Measurements from ENCODE around the gene YAF2.

YAF2 gene

GRCh38 chr12:42180990-42181596 lies 57.0 kb downstream of the YAF2 start:
- TF ChIP-seq CTCF (IDR thresholded peaks at IDR 0.05; ENCODE audit: low read depth, low read length), result no peak
- Histone ChIP-seq H3K4me1 (no peaks in the 10 kb centered on the region), H3K27me3 (no peaks in the 10 kb centered on the region), H3K9me3 (no peaks in the 10 kb centered on the region), H3K36me3 (no peaks in the 10 kb centered on the region), H3K4me3 (ENCODE audit: low read depth, low read length) (no peak overlapping the region)
- DNase-seq, result no peak

GRCh38 chr12:42178101-42178500 lies 59.9 kb downstream of the YAF2 start:
- Histone ChIP-seq H3K36me3 (no peaks in the 10 kb centered on the region), H3K4me3 (ENCODE audit: low read depth, low read length) (no peak overlapping the region), H3K4me1 (no peaks in the 10 kb centered on the region), H3K27me3 (no peaks in the 10 kb centered on the region), H3K9me3 (no peaks in the 10 kb centered on the region)
- no peak for DNase-seq
- TF ChIP-seq CTCF (IDR thresholded peaks at IDR 0.05; ENCODE audit: low read depth, low read length), result no peak

- H3K27me3 ChIP-seq, result no peaks in the 10 kb centered on the region
- no peak for DNase-seq
- TF ChIP-seq CTCF (IDR thresholded peaks at IDR 0.05; ENCODE audit: low read depth, low read length), result no peak
- H3K36me3 ChIP-seq, result no peaks in the 10 kb centered on the region
- H3K4me3 ChIP-seq (ENCODE audit: low read depth, low read length), result no peak overlapping the region
- H3K4me1 ChIP-seq, result no peaks in the 10 kb centered on the region
- H3K9me3 ChIP-seq, result no peaks in the 10 kb centered on the region
These were observed 63.1 kb downstream of the YAF2 start for GRCh38 chr12:42174978-42175377.

- no peak overlapping the region for H3K4me3 ChIP-seq (ENCODE audit: low read depth, low read length)
- H3K9me3 ChIP-seq, result no peaks in the 10 kb centered on the region
- no peaks in the 10 kb centered on the region for H3K36me3 ChIP-seq
- DNase-seq, result no peak
- H3K4me1 ChIP-seq, result no peaks in the 10 kb centered on the region
- TF ChIP-seq CTCF (IDR thresholded peaks at IDR 0.05; ENCODE audit: low read depth, low read length), result no peak
- H3K27me3 ChIP-seq, result no peaks in the 10 kb centered on the region
These were observed 64.0 kb downstream of the YAF2 start for GRCh38 chr12:42173961-42174521.

GRCh38 chr12:42172441-42173210 lies 65.4 kb downstream of the YAF2 start:
- no peaks in the 10 kb centered on the region for H3K27me3 ChIP-seq
- TF ChIP-seq CTCF (IDR thresholded peaks at IDR 0.05; ENCODE audit: low read depth, low read length), result no peak
- no peaks in the 10 kb centered on the region for H3K9me3 ChIP-seq
- no peaks in the 10 kb centered on the region for H3K4me1 ChIP-seq
- no peak overlapping the region for H3K4me3 ChIP-seq (ENCODE audit: low read depth, low read length)
- no peak for DNase-seq
- H3K36me3 ChIP-seq, result no peaks in the 10 kb centered on the region

GRCh38 chr12:42167711-42168110 lies 70.3 kb downstream of the YAF2 start:
- no peak overlapping the region for H3K4me3 ChIP-seq (ENCODE audit: low read depth, low read length)
- H3K9me3 ChIP-seq, result no peaks in the 10 kb centered on the region
- H3K4me1 ChIP-seq, result no peaks in the 10 kb centered on the region; the same call in 1 of the 2 replicates
- no peak for TF ChIP-seq CTCF (IDR thresholded peaks at IDR 0.05; ENCODE audit: low read depth, low read length)
- H3K36me3 ChIP-seq, result no peaks in the 10 kb centered on the region
- no peak for DNase-seq
- H3K27me3 ChIP-seq, result no peaks in the 10 kb centered on the region

All from BE2C (cell line).